ENCODE results near the gene TSGA10IP.

Gene TSGA10IP

GRCh38 chr11:65934014-65934413 is 11.3 kb upstream of the TSGA10IP start:
- H3K4me3 ChIP-seq (ENCODE audit: low read depth, low read length): no peak overlapping the region
- no peak for TF ChIP-seq CTCF (IDR thresholded peaks at IDR 0.05; ENCODE audit: borderline replicate concordance, insufficient read depth, low read depth, low read length)

- no peak overlapping the region for H3K4me3 ChIP-seq (ENCODE audit: low read depth, low read length)
- no peak for TF ChIP-seq CTCF (IDR thresholded peaks at IDR 0.05; ENCODE audit: borderline replicate concordance, insufficient read depth, low read depth, low read length)
These were observed 7.5 kb upstream of the TSGA10IP start for GRCh38 chr11:65937766-65938165.

GRCh38 chr11:65941720-65942310 is 3.5 kb upstream of the TSGA10IP start:
- no peak overlapping the region for H3K4me3 ChIP-seq (ENCODE audit: low read depth, low read length)
- no peak for TF ChIP-seq CTCF (IDR thresholded peaks at IDR 0.05; ENCODE audit: borderline replicate concordance, insufficient read depth, low read depth, low read length)

GRCh38 chr11:65942531-65942930 is 2.7 kb upstream of the TSGA10IP start:
- TF ChIP-seq CTCF (IDR thresholded peaks at IDR 0.05; ENCODE audit: borderline replicate concordance, insufficient read depth, low read depth, low read length): no peak

GRCh38 chr11:65944191-65944590 is 1.1 kb upstream of the TSGA10IP start:
- no peak for TF ChIP-seq CTCF (IDR thresholded peaks at IDR 0.05; ENCODE audit: borderline replicate concordance, insufficient read depth, low read depth, low read length)
- H3K4me3 ChIP-seq (ENCODE audit: low read depth, low read length): no peak overlapping the region

More at GRCh38 chr11:65942531-65942930, 2.7 kb upstream of the TSGA10IP start:
- H3K4me3 ChIP-seq (ENCODE audit: low read depth, low read length): no peak overlapping the region

- no peak for TF ChIP-seq CTCF (IDR thresholded peaks at IDR 0.05; ENCODE audit: borderline replicate concordance, insufficient read depth, low read depth, low read length)
- no peak overlapping the region for H3K4me3 ChIP-seq (ENCODE audit: low read depth, low read length)
These were observed 513 bp upstream of the TSGA10IP start for GRCh38 chr11:65944767-65945166.

- no peak for TF ChIP-seq CTCF (IDR thresholded peaks at IDR 0.05; ENCODE audit: borderline replicate concordance, insufficient read depth, low read depth, low read length)
These were observed 770 bp downstream of the TSGA10IP start for GRCh38 chr11:65945941-65946558.

More at GRCh38 chr11:65945941-65946558, 770 bp downstream of the TSGA10IP start:
- H3K4me3 ChIP-seq (ENCODE audit: low read depth, low read length): no peak overlapping the region

Measured in GM12875 (cell line).